Cardiac muscle cell (in vitro differentiated cells and primary cell): ENCODE results near the gene DPPA2. TPM values are rescaled to one million over a fixed set of nuclear protein-coding genes. Genes with fewer than 3 reads are reported as not detected.

ENCODE experiments used
- DNase-seq, 2 donors: peaks; one replicate each; pipeline versions ENCODE4 v3.0.0 to v3.0.0-alpha.2; 2010 to 2017; ENCODE audit warnings: low read depth in 1 of 2, low spot score in 1 of 2
- H3K27ac ChIP-seq: fragments of 200-600 bp; sonication (generic); 2 replicates; pipeline ENCODE4 v1.5.1; 2016
- H3K27me3 ChIP-seq: fragments of 200-600 bp; sonication (generic); 2 replicates; pipeline ENCODE4 v1.6.0; 2016; ENCODE audit warnings: control low read depth
- H3K36me3 ChIP-seq: fragments of 200-600 bp; sonication (generic); 2 replicates; pipeline ENCODE4 v1.5.1; 2016; ENCODE audit warnings: control low read depth
- H3K4me1 ChIP-seq: fragments of 200-600 bp; sonication (generic); 2 replicates; pipeline ENCODE4 v1.8.1; 2017; ENCODE audit warnings: low read depth, mild to moderate bottlenecking, mixed run types
- H3K4me3 ChIP-seq: fragments of 200-600 bp; sonication (generic); 2 replicates; pipeline ENCODE4 v1.5.1; 2016; ENCODE audit warnings: mild to moderate bottlenecking
- H3K9me3 ChIP-seq: fragments of 200-600 bp; sonication (generic); 2 replicates; pipeline ENCODE4 v1.5.1; 2017; ENCODE audit warnings: low read depth, mild to moderate bottlenecking, control low read depth
- polyA plus RNA-seq: library from polyadenylated mRNA; unstranded; fragments of >200 nt; fragmentation: Nextera tagmentation; extraction: Ambion mirVana; gene quantifications from 2 replicates; pipeline ENCODE4 v1.2.1, GENCODE V29; 2016
- total RNA-seq: library from RNA; depleted of rRNA; stranded (reverse); fragments of >200 nt; gene quantifications from 2 replicates; pipeline ENCODE4 v1.2.3, GENCODE V29; 2016
- TF ChIP-seq, protein P1 (sequence below): IDR thresholded peaks from 2 replicates; pipeline ENCODE4 v1.5.1; 2012; ENCODE audit warnings: low read depth, mild to moderate bottlenecking, low read length

Gene DPPA2
- total and polyA plus RNA-seq, 2 experiments from 2014 or later = not detected

DNA sequence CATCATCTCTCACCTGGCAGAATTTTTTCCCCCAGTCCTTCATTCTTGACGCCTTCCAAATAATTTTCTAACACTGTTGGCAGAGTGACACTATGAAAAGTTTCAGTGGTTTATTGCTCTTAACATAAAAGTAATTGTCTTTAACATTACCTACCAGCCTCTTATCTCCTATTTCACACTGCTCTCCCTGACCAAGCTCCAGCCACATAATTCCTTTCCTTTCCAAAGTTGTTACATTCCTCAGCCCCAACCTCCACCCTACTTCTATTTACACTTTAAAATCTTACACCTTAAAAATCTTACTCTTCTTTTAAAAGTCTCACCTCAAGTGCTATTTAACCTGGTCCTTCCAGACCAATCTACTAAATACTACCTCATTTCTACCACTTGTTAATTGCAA lies 18.3 kb upstream of the DPPA2 start:
- no peak for DNase-seq
- Histone ChIP-seq H3K27me3 (no peaks in the 10 kb centered on the region), H3K36me3 (no peaks in the 10 kb centered on the region), H3K9me3 (no peaks in the 10 kb centered on the region), H3K4me3 (no peak overlapping the region), H3K27ac (no peak overlapping the region), H3K4me1 (no peaks in the 10 kb centered on the region)
- TF ChIP-seq, protein P1, sequence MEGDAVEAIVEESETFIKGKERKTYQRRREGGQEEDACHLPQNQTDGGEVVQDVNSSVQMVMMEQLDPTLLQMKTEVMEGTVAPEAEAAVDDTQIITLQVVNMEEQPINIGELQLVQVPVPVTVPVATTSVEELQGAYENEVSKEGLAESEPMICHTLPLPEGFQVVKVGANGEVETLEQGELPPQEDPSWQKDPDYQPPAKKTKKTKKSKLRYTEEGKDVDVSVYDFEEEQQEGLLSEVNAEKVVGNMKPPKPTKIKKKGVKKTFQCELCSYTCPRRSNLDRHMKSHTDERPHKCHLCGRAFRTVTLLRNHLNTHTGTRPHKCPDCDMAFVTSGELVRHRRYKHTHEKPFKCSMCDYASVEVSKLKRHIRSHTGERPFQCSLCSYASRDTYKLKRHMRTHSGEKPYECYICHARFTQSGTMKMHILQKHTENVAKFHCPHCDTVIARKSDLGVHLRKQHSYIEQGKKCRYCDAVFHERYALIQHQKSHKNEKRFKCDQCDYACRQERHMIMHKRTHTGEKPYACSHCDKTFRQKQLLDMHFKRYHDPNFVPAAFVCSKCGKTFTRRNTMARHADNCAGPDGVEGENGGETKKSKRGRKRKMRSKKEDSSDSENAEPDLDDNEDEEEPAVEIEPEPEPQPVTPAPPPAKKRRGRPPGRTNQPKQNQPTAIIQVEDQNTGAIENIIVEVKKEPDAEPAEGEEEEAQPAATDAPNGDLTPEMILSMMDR = no peak

DNA sequence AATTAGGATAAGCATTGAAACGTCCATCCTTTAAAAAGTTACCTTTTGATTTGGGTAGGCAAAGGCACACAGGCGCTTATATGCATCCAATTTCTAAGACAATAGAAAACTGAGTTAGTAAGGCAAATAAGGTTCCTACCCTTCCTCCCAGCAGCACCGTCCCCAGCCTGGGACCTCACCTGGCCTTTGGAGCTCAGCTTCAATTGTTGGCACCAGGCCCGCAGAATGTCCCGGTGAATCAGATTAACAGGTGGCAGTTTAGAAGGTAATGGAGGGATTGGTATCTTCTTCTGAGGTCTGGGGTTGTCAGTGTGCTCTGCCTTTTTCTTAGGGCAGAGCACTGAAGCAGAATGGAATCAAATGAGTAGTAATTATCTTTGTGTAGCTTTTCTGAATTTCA lies 15.4 kb upstream of the DPPA2 start:
- Histone ChIP-seq H3K4me3 (no peak overlapping the region), H3K27ac (no peak overlapping the region), H3K36me3 (no peaks in the 10 kb centered on the region), H3K27me3 (no peaks in the 10 kb centered on the region), H3K4me1 (no peaks in the 10 kb centered on the region), H3K9me3 (no peaks in the 10 kb centered on the region)
- TF ChIP-seq, protein P1 = no peak
- no peak for DNase-seq

DNA sequence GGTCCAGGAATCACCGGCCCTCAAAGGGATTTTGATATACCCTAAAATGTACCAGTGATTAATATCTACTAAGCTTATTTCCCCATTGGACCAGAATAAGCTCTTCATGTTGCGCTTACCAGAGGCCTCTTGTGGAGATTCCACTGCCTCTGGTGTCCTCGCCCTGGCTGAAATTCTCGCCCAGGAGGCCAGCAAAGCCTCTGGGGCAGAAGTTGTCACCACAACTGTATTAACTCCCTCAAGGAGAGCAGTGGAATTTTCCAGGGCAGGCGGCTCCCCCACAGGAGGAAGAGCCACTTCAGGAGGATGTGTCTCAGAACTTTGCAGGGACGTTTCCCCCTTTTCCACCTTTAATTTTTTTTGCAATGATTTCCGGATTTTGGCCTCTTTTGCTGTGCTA lies 14.1 kb upstream of the DPPA2 start:
- no peak for DNase-seq
- H3K4me1 ChIP-seq = no peaks in the 10 kb centered on the region
- H3K9me3 ChIP-seq = no peaks in the 10 kb centered on the region
- H3K36me3 ChIP-seq = no peaks in the 10 kb centered on the region
- H3K4me3 ChIP-seq = no peak overlapping the region
- TF ChIP-seq, protein P1 = no peak
- no peak overlapping the region for H3K27ac ChIP-seq
- H3K27me3 ChIP-seq = no peaks in the 10 kb centered on the region

DNA sequence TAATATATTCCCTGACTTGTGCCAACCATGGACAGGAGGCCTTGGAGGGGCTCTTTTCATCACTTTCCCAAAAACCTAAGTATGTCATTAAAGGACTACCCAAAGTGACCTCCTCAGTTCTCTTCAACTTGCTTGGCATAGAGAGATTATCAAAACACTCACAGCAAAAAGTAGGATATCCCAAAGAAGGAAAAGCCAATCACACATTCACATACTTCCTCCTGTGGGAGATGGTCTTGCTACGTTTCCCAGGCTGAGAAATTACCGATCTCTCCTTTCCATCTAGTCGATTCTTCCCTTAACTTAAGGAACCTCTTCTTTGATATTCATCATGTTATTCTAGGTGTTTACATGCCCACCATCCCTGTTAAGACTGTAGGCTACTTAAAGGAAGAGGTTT lies 11.9 kb upstream of the DPPA2 start:
- DNase-seq = no peak
- H3K36me3 ChIP-seq = no peaks in the 10 kb centered on the region
- H3K27ac ChIP-seq = no peak overlapping the region
- TF ChIP-seq, protein P1 = no peak
- H3K27me3 ChIP-seq = no peaks in the 10 kb centered on the region
- H3K9me3 ChIP-seq = no peaks in the 10 kb centered on the region
- no peaks in the 10 kb centered on the region for H3K4me1 ChIP-seq
- H3K4me3 ChIP-seq = no peak overlapping the region

DNA sequence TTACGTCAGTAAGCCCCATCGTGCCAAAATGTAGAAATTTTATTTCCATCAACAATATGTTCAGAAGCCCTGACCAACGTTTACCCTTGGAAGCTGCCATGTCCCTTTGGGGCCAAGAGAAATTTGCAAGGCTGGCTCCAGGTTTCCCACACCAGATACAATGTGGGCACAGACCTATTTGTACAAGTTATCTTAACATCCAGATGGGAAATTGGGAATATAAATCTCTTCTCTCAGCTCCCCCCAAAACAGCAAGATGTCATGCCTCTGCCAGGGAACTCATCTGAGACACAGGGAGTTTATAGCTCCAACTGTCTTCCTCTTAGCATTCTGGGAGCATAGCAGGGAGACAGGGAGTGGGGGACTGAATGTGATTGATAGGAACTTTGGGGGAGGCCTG lies 9.3 kb upstream of the DPPA2 start:
- no peak overlapping the region for H3K27ac ChIP-seq
- no peak for DNase-seq

More for the DNA sequence above, 9.3 kb upstream of the DPPA2 start:
- no peak overlapping the region for H3K4me3 ChIP-seq
- no peaks in the 10 kb centered on the region for H3K9me3 ChIP-seq
- H3K27me3 ChIP-seq = no peaks in the 10 kb centered on the region
- TF ChIP-seq, protein P1 = no peak
- H3K4me1 ChIP-seq = no peaks in the 10 kb centered on the region
- H3K36me3 ChIP-seq = no peaks in the 10 kb centered on the region
